Mesenchymal stem cell (in vitro differentiated cells and primary cell): ENCODE data around the gene WIF1.

Source experiments
- DNase-seq: peaks from one replicate; pipeline ENCODE4 v3.0.0-alpha.2; 2013
- H2AFZ ChIP-seq: one replicate; pipeline ENCODE4 v1.6.1; 2013; ENCODE audit warnings: low read depth, mild to moderate bottlenecking, control low read depth, inconsistent platforms, low read length, moderate library complexity
- H2AK5ac ChIP-seq: 2 replicates; pipeline ENCODE4 v1.6.1; 2013; ENCODE audit warnings: low read length, moderate library complexity, mild to moderate bottlenecking, inconsistent platforms; ENCODE audit not compliant: severe bottlenecking
- H2BK120ac ChIP-seq: one replicate; pipeline ENCODE4 v1.6.1; 2013; ENCODE audit warnings: low read depth, mild to moderate bottlenecking, inconsistent platforms, low read length, moderate library complexity
- H2BK12ac ChIP-seq, 2 experiments: one replicate each; pipeline ENCODE4 v1.6.1; 2013; ENCODE audit warnings: inconsistent platforms in 2 of 2, low read length in 2 of 2, mild to moderate bottlenecking in 2 of 2, moderate library complexity in 2 of 2, control low read depth in 1 of 2
- H2BK15ac ChIP-seq: one replicate; pipeline ENCODE4 v1.6.1; 2013; ENCODE audit warnings: mild to moderate bottlenecking, low read depth, inconsistent platforms; ENCODE audit not compliant: poor library complexity, severe bottlenecking
- H2BK5ac ChIP-seq: 2 replicates; pipeline ENCODE4 v1.6.1; 2013; ENCODE audit warnings: low read depth, mild to moderate bottlenecking, low read length, control low read depth, inconsistent platforms; ENCODE audit not compliant: poor library complexity, severe bottlenecking
- H3K14ac ChIP-seq, 2 experiments: one replicate each; pipeline ENCODE4 v1.6.1; 2013; ENCODE audit warnings: inconsistent platforms in 2 of 2, low read length in 2 of 2, control low read depth in 1 of 2, mild to moderate bottlenecking in 1 of 2, moderate library complexity in 1 of 2
- H3K18ac ChIP-seq, 2 experiments: one replicate each; pipeline ENCODE4 v1.6.1; 2013; ENCODE audit warnings: inconsistent platforms in 2 of 2, low read length in 2 of 2, control low read depth in 1 of 2, low read depth in 1 of 2, mild to moderate bottlenecking in 1 of 2
- H3K23ac ChIP-seq, 2 experiments: one replicate each; pipeline ENCODE4 v1.6.1; 2013; ENCODE audit warnings: inconsistent platforms in 2 of 2, low read length in 2 of 2, mild to moderate bottlenecking in 2 of 2, moderate library complexity in 2 of 2, control low read depth in 1 of 2
- H3K27ac ChIP-seq: 2 replicates; pipeline ENCODE4 v1.5.1; 2013; ENCODE audit warnings: mild to moderate bottlenecking, moderate library complexity, low read length, control low read depth, inconsistent platforms; ENCODE audit not compliant: poor library complexity, severe bottlenecking
- H3K27me3 ChIP-seq, 2 experiments: 2 replicates each; pipeline versions ENCODE4 v1.6.1 to v1.7.0; 2013; ENCODE audit warnings: low read length in 2 of 2, mild to moderate bottlenecking in 2 of 2, moderate library complexity in 2 of 2, control low read depth in 1 of 2, inconsistent platforms in 1 of 2; ENCODE audit not compliant: control insufficient read depth in 1 of 2, insufficient read depth in 1 of 2
- H3K36me3 ChIP-seq, 2 experiments: 2 replicates each; pipeline versions ENCODE4 v1.6.1 to v1.7.0; 2013; ENCODE audit warnings: low read length in 2 of 2, control low read depth in 1 of 2, inconsistent platforms in 1 of 2, low read depth in 1 of 2, mild to moderate bottlenecking in 1 of 2; ENCODE audit not compliant: insufficient read depth in 2 of 2, control insufficient read depth in 1 of 2
- H3K4ac ChIP-seq, 2 experiments: one replicate each; pipeline ENCODE4 v1.6.1; 2013; ENCODE audit warnings: inconsistent platforms in 2 of 2, low read length in 2 of 2, mild to moderate bottlenecking in 2 of 2, moderate library complexity in 2 of 2, control low read depth in 1 of 2, low read depth in 1 of 2
- H3K4me1 ChIP-seq: 2 replicates; pipeline ENCODE4 v1.6.1; 2013; ENCODE audit warnings: low read depth, low read length, control low read depth; ENCODE audit not compliant: control insufficient read depth, insufficient read depth
- H3K4me2 ChIP-seq: 2 replicates; pipeline ENCODE4 v1.6.1; 2013; ENCODE audit warnings: low read length, mild to moderate bottlenecking, inconsistent platforms; ENCODE audit not compliant: poor library complexity, severe bottlenecking
- H3K4me3 ChIP-seq, 2 experiments: 2 replicates each; pipeline versions ENCODE4 v1.5.1 to v1.7.0; 2013; ENCODE audit warnings: low read length in 2 of 2, mild to moderate bottlenecking in 2 of 2, control low read depth in 1 of 2, low read depth in 1 of 2; ENCODE audit not compliant: insufficient read depth in 1 of 2
- H3K79me1 ChIP-seq: replicated peaks from 2 replicates; pipeline ENCODE4 v1.6.1; 2013; ENCODE audit warnings: mild to moderate bottlenecking, control low read depth, low read length, inconsistent platforms; ENCODE audit not compliant: poor library complexity, severe bottlenecking
- H3K9ac ChIP-seq: 2 replicates; pipeline ENCODE4 v1.7.0; 2013; ENCODE audit warnings: mild to moderate bottlenecking, low read length, moderate library complexity
- H3K9me3 ChIP-seq: 2 replicates; pipeline ENCODE4 v1.7.0; 2013; ENCODE audit warnings: mild to moderate bottlenecking, low read length; ENCODE audit not compliant: control insufficient read depth
- H4K8ac ChIP-seq: one replicate; pipeline ENCODE4 v1.6.1; 2013; ENCODE audit warnings: inconsistent platforms, mild to moderate bottlenecking, low read length, moderate library complexity
- H4K91ac ChIP-seq: one replicate; pipeline ENCODE4 v1.6.1; 2013; ENCODE audit warnings: mild to moderate bottlenecking, low read length, inconsistent platforms
- WGBS: methylation state at CpG from one replicate; pipeline ENCODE4 v1.1.7; 2013; ENCODE audit warnings: mixed read lengths; 5-methylcytosine and 5-hydroxymethylcytosine counted together

The WIF1 gene

GRCh38 chr12:65081496-65081895, 39.6 kb downstream of the WIF1 start:
- Histone ChIP-seq H3K9me3 (no peaks in the 10 kb centered on the region), H3K36me3 (no peaks in the 10 kb centered on the region), H3K27me3 (peaks cover 19 to 49% of the 10 kb centered on the region in 2 experiments), H3K4ac (no peak overlapping the region), H3K27ac (no peak overlapping the region), H2BK12ac (no peak overlapping the region), H2BK15ac (no peak overlapping the region), H2AFZ (no peak overlapping the region), H3K14ac (no peak overlapping the region), H3K4me2 (no peak overlapping the region), H2AK5ac (no peak overlapping the region), H3K9ac (no peak overlapping the region), H3K23ac (no peak overlapping the region), H2BK120ac (no peak overlapping the region), H3K4me3 (no peak overlapping the region), H4K8ac (no peak overlapping the region), H4K91ac (no peak overlapping the region), H3K4me1 (no peaks in the 10 kb centered on the region), H3K79me1 (no peaks in the 10 kb centered on the region), H2BK5ac (no peak overlapping the region), H3K18ac (no peak overlapping the region)
- DNase-seq: no peak
- 71% methylated on average over 1 of the region's 1 CpG for WGBS

- Histone ChIP-seq H3K36me3 (no peaks in the 10 kb centered on the region), H2BK15ac (no peak overlapping the region), H2AFZ (no peak overlapping the region), H3K9ac (no peak overlapping the region), H2BK12ac (no peak overlapping the region), H3K23ac (no peak overlapping the region), H3K27me3 (peaks cover 16 to 34% of the 10 kb centered on the region in 2 experiments), H3K14ac (no peak overlapping the region), H2AK5ac (no peak overlapping the region), H4K8ac (no peak overlapping the region), H3K9me3 (no peaks in the 10 kb centered on the region), H2BK5ac (no peak overlapping the region), H3K4ac (no peak overlapping the region), H2BK120ac (no peak overlapping the region), H3K4me1 (no peaks in the 10 kb centered on the region), H3K27ac (no peak overlapping the region), H3K4me3 (no peak overlapping the region), H3K4me2 (no peak overlapping the region), H3K18ac (no peak overlapping the region), H4K91ac (no peak overlapping the region), H3K79me1 (no peaks in the 10 kb centered on the region)
- 74% methylated on average over 5 of the region's 6 CpGs for WGBS
- no peak for DNase-seq
Observed at GRCh38 chr12:65074932-65075331, 46.2 kb downstream of the WIF1 start.

- Histone ChIP-seq H2BK5ac (no peak overlapping the region), H4K8ac (no peak overlapping the region), H3K9me3 (no peaks in the 10 kb centered on the region), H3K4me2 (no peak overlapping the region), H2BK15ac (no peak overlapping the region), H3K23ac (no peak overlapping the region), H3K27ac (no peak overlapping the region), H2AFZ (no peak overlapping the region), H3K18ac (no peak overlapping the region), H3K4me1 (no peaks in the 10 kb centered on the region), H3K36me3 (no peaks in the 10 kb centered on the region), H3K4ac (no peak overlapping the region), H3K27me3 (peaks cover 10 to 25% of the 10 kb centered on the region in 2 experiments), H3K79me1 (no peaks in the 10 kb centered on the region), H3K14ac (no peak overlapping the region), H2BK120ac (no peak overlapping the region), H3K9ac (no peak overlapping the region), H2BK12ac (no peak overlapping the region), H4K91ac (no peak overlapping the region), H2AK5ac (no peak overlapping the region), H3K4me3 (no peak overlapping the region)
- DNase-seq: no peak
- 95% methylated on average over 2 of the region's 2 CpGs for WGBS
Observed at GRCh38 chr12:65069336-65069735, 51.8 kb downstream of the WIF1 start.

GRCh38 chr12:65067383-65067782, 53.7 kb downstream of the WIF1 start:
- 80% methylated on average over 8 of the region's 8 CpGs for WGBS
- no peaks in the 10 kb centered on the region for H3K4me1 ChIP-seq
- DNase-seq: no peak

More at GRCh38 chr12:65067383-65067782, 53.7 kb downstream of the WIF1 start:
- H3K14ac ChIP-seq: no peak overlapping the region
- H2AK5ac ChIP-seq: no peak overlapping the region
- H3K36me3 ChIP-seq: no peaks in the 10 kb centered on the region
- no peak overlapping the region for H4K8ac ChIP-seq
- no peak overlapping the region for H2BK12ac ChIP-seq
- no peak overlapping the region for H2BK120ac ChIP-seq
- no peak overlapping the region for H4K91ac ChIP-seq
- no peak overlapping the region for H3K23ac ChIP-seq
- H3K9me3 ChIP-seq: no peaks in the 10 kb centered on the region
- H3K27ac ChIP-seq: no peak overlapping the region
- no peak overlapping the region for H3K9ac ChIP-seq
- H2AFZ ChIP-seq: no peak overlapping the region
- H3K18ac ChIP-seq: no peak overlapping the region
- H3K27me3 ChIP-seq: peaks cover 7 to 19% of the 10 kb centered on the region in 2 experiments
- H3K79me1 ChIP-seq: no peaks in the 10 kb centered on the region
- no peak overlapping the region for H3K4me3 ChIP-seq
- no peak overlapping the region for H3K4me2 ChIP-seq
- no peak overlapping the region for H3K4ac ChIP-seq
- H2BK15ac ChIP-seq: no peak overlapping the region
- H2BK5ac ChIP-seq: no peak overlapping the region
